Measurements from ENCODE around the gene SALL4.
A peak's percentile ranks its signal among the peaks of the same experiment; 100 is the strongest.
"Not testable (repeated sequence)": the region's sequence is repeated elsewhere in the genome, so short reads cannot be mapped to it uniquely, and the experiment has no call there.

The SALL4 gene

DNA sequence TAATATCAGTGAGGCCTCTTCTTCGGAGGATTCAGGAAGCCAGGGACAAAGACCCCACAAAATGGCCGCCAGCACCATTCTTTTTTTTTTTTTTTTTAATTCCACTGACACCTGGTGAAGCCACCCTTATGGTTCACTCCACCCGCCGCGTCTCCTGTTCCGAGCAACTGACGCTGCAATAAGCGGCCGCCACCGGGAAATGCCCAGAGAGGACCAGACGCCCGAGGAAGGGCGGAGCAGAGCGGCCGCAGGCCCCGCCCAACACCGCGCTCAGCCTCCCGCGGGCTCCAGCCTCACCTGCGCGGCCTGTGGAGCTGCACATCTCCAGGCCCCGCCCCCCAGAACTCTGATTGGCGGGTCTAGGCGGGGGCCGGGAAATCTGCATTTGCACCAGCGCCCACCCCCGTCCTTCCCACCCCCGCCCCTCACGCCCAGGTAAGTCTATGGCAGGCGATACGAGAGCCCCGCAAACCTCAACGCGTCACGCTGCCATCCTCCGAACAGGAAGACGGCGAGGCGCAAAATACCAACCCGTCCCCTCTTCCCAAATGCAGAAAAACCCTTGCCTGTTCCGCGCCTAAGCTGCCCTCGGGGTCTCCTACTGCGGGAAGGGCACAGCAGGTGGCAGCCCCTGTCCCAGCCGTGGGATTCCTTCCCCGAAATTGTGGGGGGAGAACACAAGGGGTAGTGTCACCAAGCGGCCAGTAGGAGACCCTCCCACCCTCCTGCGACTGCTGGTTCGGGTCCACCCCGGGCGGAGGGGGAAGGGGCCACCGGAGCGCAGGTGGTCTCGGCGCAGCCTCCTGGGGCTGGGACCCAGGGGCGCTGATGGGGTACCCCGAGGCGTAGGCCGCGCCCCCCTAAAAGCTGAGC lies 35.1 kb downstream of the SALL4 start (continued):
- TF ChIP-seq KLF7 (tag by site-specific recombination; IDR thresholded peaks at IDR 0.05; ENCODE audit: borderline replicate concordance) (0 out of 2 replicates have a peak, but pooled peaks have one; percentile 10), ZNF2 (tag by site-specific recombination; IDR thresholded peaks at IDR 0.05) (no peak), REPIN1 (tag by site-specific recombination; IDR thresholded peaks at IDR 0.05; ENCODE audit: low read depth) (no peak), ZNF626 (tag by site-specific recombination; IDR thresholded peaks at IDR 0.05) (no peak), SP2 (tag by site-specific recombination; IDR thresholded peaks at IDR 0.05) (peak; percentile 54), ZSCAN16 (tag by site-specific recombination; IDR thresholded peaks at IDR 0.05) (0 out of 2 replicates have a peak, but pooled peaks have one; percentile 27), ZNF791 (tag by site-specific recombination; IDR thresholded peaks at IDR 0.05) (no peak), HOXC10 (CRISPR knock-in tag; IDR thresholded peaks at IDR 0.05) (no peak), ZNF391 (tag by site-specific recombination; IDR thresholded peaks at IDR 0.05; ENCODE audit: borderline replicate concordance, low read depth) (no peak), ZNF561 (tag by site-specific recombination; IDR thresholded peaks at IDR 0.05; ENCODE audit: borderline replicate concordance) (peak; percentile 58), GLIS2 (tag by site-specific recombination; IDR thresholded peaks at IDR 0.05) (peak; percentile 95), WT1 (tag by site-specific recombination; IDR thresholded peaks at IDR 0.05) (no peak), SP3 (tag by site-specific recombination; IDR thresholded peaks at IDR 0.05) (peak; percentile 53), ZNF366 (tag by site-specific recombination; conservative IDR thresholded peaks at IDR 0.05) (no peak), ZNF529 (tag by site-specific recombination; IDR thresholded peaks at IDR 0.05; ENCODE audit: insufficient replicate concordance) (no peak)
- TF ChIP-seq, protein P1, sequence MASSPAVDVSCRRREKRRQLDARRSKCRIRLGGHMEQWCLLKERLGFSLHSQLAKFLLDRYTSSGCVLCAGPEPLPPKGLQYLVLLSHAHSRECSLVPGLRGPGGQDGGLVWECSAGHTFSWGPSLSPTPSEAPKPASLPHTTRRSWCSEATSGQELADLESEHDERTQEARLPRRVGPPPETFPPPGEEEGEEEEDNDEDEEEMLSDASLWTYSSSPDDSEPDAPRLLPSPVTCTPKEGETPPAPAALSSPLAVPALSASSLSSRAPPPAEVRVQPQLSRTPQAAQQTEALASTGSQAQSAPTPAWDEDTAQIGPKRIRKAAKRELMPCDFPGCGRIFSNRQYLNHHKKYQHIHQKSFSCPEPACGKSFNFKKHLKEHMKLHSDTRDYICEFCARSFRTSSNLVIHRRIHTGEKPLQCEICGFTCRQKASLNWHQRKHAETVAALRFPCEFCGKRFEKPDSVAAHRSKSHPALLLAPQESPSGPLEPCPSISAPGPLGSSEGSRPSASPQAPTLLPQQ (tag by site-specific recombination; IDR thresholded peaks at IDR 0.05) = no peak
- TF ChIP-seq, protein P2, sequence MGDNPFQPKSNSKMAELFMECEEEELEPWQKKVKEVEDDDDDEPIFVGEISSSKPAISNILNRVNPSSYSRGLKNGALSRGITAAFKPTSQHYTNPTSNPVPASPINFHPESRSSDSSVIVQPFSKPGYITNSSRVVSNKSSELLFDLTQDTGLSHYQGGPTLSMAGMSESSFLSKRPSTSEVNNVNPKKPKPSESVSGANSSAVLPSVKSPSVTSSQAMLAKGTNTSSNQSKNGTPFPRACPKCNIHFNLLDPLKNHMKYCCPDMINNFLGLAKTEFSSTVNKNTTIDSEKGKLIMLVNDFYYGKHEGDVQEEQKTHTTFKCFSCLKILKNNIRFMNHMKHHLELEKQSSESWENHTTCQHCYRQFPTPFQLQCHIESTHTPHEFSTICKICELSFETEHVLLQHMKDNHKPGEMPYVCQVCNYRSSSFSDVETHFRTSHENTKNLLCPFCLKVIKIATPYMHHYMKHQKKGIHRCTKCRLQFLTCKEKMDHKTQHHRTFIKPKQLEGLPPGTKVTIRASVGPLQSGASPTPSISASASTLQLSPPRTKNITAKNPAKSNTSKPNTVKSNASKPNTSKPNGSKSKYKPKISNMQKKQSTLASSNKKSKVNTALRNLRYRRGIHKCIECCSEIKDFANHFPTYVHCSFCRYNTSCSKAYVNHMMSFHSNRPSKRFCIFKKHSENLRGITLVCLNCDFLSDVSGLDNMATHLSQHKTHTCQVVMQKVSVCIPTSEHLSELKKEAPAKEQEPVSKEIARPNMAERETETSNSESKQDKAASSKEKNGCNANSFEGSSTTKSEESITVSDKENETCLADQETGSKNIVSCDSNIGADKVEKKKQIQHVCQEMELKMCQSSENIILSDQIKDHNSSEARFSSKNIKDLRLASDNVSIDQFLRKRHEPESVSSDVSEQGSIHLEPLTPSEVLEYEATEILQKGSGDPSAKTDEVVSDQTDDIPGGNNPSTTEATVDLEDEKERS (tag by site-specific recombination; IDR thresholded peaks at IDR 0.05) = no peak
- TF ChIP-seq, protein P3, sequence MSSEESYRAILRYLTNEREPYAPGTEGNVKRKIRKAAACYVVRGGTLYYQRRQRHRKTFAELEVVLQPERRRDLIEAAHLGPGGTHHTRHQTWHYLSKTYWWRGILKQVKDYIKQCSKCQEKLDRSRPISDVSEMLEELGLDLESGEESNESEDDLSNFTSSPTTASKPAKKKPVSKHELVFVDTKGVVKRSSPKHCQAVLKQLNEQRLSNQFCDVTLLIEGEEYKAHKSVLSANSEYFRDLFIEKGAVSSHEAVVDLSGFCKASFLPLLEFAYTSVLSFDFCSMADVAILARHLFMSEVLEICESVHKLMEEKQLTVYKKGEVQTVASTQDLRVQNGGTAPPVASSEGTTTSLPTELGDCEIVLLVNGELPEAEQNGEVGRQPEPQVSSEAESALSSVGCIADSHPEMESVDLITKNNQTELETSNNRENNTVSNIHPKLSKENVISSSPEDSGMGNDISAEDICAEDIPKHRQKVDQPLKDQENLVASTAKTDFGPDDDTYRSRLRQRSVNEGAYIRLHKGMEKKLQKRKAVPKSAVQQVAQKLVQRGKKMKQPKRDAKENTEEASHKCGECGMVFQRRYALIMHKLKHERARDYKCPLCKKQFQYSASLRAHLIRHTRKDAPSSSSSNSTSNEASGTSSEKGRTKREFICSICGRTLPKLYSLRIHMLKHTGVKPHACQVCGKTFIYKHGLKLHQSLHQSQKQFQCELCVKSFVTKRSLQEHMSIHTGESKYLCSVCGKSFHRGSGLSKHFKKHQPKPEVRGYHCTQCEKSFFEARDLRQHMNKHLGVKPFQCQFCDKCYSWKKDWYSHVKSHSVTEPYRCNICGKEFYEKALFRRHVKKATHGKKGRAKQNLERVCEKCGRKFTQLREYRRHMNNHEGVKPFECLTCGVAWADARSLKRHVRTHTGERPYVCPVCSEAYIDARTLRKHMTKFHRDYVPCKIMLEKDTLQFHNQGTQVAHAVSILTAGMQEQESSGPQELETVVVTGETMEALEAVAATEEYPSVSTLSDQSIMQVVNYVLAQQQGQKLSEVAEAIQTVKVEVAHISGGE (tag by site-specific recombination; conservative IDR thresholded peaks at IDR 0.05; ENCODE audit: low read depth) = 0 out of 2 replicates have a peak, but pooled peaks have one; percentile 19
- TF ChIP-seq, protein P4, sequence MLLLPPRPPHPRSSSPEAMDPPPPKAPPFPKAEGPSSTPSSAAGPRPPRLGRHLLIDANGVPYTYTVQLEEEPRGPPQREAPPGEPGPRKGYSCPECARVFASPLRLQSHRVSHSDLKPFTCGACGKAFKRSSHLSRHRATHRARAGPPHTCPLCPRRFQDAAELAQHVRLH (tag by site-specific recombination; IDR thresholded peaks at IDR 0.05) = 0 out of 2 replicates have a peak, but pooled peaks have one; percentile 9
- TF ChIP-seq, protein P5, sequence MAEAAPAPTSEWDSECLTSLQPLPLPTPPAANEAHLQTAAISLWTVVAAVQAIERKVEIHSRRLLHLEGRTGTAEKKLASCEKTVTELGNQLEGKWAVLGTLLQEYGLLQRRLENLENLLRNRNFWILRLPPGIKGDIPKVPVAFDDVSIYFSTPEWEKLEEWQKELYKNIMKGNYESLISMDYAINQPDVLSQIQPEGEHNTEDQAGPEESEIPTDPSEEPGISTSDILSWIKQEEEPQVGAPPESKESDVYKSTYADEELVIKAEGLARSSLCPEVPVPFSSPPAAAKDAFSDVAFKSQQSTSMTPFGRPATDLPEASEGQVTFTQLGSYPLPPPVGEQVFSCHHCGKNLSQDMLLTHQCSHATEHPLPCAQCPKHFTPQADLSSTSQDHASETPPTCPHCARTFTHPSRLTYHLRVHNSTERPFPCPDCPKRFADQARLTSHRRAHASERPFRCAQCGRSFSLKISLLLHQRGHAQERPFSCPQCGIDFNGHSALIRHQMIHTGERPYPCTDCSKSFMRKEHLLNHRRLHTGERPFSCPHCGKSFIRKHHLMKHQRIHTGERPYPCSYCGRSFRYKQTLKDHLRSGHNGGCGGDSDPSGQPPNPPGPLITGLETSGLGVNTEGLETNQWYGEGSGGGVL (tag by site-specific recombination; IDR thresholded peaks at IDR 0.05) = peak; percentile 83

DNA sequence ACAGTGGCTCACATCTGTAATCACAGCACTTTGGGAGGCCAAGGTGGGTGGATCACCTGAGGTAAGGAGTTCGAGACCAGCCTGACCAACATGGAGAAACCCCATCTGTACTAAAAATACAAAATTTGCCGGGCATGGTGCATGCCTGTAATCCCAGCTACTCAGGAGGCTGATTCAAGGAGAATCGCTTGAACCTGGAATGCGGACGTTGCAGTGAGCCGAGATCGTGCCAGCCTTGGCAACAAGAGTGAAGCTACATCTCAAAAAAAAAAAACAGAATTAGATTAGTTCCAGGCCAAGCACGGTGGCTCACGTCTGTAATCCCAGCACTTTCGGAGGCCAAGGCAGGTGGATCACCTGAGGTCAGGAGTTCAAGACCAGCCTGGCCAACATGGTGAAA lies 36.9 kb downstream of the SALL4 start:
- POLR2A ChIA-PET; H3K27ac ChIP-seq (ENCODE audit: extremely low read depth, low read depth, low read length); H3K9me3 ChIP-seq (ENCODE audit: control insufficient read depth, insufficient read depth, low read depth, low read length); H3K4me3 ChIP-seq (ENCODE audit: low read depth, low read length); H3K4me1 ChIP-seq (ENCODE audit: control insufficient read depth, insufficient read depth, low read length); H3K36me3 ChIP-seq (ENCODE audit: control insufficient read depth in 2 of 2, insufficient read depth in 1 of 2, low read length in 2 of 2): not testable (repeated sequence)
- CTCF ChIA-PET = interaction anchor here (0.6 kb wide), 1 partner anchor 321 kb away, joined by 3 read pairs; no protein-coding TSS in a partner anchor

All from HEK293 (cell line).